Stimulated activated CD8-positive, alpha-beta memory T cell treated with anti-CD3 and anti-CD28 coated beads, Interleukin-4, amount 100 ng/mL, for 4 hours (primary cell): ENCODE measurements around the gene GAL3ST1.
"Not testable (repeated sequence)": the region's sequence is repeated elsewhere in the genome, so short reads cannot be mapped to it uniquely, and the experiment has no call there.

ENCODE experiments used
- DNase-seq, 2 donors: peaks; one replicate each; pipeline ENCODE4 v3.0.0-alpha.2; 2020; ENCODE audit warnings: low read depth in 2 of 2, low spot score in 1 of 2

Gene GAL3ST1

DNA sequence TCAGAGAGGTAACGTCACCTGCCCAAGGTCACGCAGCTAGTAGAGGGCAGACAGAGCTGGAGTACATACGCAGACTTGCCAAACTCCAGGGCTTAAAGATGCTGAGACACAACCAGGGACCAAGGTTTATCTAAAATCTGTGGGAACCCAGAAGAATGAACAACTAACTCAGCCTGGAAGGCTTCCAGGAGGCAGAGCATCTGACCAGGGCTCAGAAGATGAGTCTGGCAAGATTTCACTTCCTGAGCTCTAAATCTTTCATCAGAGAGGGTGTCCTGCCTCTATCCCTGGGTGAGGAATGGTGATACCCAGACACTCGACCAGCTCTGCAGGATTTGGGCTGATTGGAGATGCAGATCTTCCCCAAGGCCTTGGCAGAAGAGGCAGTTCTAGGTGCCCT lies 9.1 kb downstream of the GAL3ST1 start:
- DNase-seq = no peak

DNA sequence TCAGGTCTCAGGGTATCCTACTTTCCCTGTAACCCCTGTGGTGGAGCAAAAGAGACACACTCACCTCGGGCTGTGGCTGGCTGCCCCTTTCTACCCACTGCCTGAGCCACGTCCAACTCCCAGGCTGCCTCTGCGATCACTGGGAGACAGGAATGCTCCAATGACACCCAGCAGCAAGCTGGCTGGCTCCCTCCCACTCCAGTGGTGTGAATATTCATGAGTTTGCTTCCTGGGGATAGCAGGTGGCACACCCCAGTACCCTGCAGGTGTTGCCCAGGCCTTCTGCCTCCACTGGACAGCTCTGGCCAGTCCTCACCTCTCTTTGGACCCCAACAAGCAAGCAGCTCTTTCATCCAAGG lies 9.7 kb downstream of the GAL3ST1 start:
- DNase-seq = no peak

DNA sequence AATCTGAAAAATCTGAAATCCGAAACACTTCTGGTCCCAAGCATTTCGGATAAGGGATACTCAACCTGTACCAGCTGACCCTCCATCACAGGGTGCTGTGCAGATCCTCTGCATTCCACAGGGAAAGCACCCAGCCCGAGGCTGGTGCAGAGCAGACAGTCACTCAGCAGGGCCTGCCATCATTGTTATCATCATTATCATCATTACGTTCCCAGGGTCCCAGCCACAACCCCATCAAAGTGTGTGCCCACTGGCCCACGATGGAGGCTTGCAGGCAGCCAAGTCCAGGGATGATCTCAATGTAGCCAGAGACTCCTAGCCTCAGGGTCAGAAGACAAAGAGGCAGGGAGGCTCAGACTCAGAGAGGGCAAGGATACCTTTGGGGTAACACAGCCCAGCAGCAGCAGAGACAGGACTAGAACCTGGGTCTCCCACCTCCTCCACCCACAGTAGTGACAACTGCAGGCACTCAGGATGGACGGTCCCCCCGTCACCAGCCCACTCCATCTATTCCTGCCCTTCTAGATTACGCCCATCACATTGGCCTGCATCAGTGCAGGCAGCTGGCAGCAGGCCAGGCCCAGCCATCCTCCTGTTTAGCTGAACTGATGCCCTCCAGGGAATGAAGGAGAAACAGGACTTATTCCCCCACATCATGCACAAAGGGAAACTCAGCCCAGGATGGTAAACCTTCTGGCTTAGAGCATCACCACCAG lies 10.3 kb downstream of the GAL3ST1 start:
- DNase-seq = no peak

DNA sequence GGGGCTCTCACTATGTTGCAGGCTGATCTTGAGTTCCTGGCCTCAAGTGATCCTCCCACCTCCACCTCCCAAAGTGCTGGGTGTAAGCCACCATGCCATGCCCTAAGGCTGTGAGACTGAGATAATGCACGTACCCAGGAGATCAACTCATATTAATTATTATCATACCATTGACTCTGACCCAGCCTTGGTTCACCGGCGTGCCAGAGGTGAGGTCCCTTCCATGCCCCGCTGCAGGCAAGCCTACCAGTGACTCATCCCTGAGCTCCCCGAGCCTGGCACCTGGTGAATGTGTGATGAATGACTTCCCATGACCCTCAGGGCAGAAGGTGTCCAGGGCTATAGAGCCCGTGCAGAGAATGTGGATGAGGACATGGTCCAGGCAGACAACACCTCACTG lies 12.1 kb downstream of the GAL3ST1 start:
- DNase-seq = no peak

GRCh38 chr22:30561402-30562189 lies 12.9 kb downstream of the GAL3ST1 start:
- DNase-seq = no peak

GRCh38 chr22:30560643-30561202 lies 13.7 kb downstream of the GAL3ST1 start:
- DNase-seq = not testable (repeated sequence)

- DNase-seq = no peak
Measured at GRCh38 chr22:30559889-30560288, 14.6 kb downstream of the GAL3ST1 start.

DNA sequence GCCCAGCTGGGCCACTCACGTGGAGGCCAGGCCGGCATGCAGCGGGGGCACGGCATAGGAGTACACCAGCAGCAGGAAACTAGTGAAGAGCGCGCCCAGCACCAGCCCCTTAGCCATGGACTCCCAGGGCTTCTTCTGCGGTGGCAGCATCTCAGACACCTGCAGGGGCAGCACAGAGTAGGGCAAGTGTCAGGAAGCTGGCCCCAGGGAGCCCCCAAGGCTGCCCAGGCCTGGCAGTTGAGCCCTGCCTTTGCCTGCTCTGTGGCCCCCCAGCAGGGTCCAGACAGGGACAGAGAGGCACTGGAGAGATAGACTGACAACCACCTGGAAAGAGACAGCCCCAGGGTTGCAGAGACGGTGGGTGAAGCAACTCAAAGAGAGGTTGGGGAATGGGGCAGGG lies 17.2 kb downstream of the GAL3ST1 start:
- DNase-seq = no peak

GRCh38 chr22:30556388-30556787 lies 18.1 kb downstream of the GAL3ST1 start:
- DNase-seq = no peak

GRCh38 chr22:30555282-30556210 lies 18.9 kb downstream of the GAL3ST1 start:
- no peak for DNase-seq

GRCh38 chr22:30553971-30554370 lies 20.5 kb downstream of the GAL3ST1 start:
- no peak for DNase-seq

DNA sequence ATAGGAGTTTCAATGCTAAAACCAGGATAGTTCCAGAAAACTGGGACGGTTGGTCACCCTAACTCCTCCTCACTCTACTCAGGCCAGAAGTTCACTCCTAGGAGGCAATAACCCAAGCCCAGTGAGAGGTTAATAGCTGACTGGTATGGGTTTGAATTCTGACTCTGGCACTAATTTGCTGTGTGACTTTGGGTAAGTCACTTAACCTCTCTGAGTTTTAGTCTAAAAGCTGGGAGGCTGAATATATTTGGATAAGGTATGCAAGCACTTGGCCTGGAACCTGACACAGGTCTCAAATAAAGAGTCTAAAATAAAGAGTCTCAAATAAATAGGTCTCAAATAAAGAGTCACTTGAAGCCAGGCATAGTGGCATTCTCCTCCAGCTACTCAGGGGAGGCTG lies 21.7 kb downstream of the GAL3ST1 start:
- DNase-seq = no peak

GRCh38 chr22:30551813-30552212 lies 22.7 kb downstream of the GAL3ST1 start:
- not testable (repeated sequence) for DNase-seq

DNA sequence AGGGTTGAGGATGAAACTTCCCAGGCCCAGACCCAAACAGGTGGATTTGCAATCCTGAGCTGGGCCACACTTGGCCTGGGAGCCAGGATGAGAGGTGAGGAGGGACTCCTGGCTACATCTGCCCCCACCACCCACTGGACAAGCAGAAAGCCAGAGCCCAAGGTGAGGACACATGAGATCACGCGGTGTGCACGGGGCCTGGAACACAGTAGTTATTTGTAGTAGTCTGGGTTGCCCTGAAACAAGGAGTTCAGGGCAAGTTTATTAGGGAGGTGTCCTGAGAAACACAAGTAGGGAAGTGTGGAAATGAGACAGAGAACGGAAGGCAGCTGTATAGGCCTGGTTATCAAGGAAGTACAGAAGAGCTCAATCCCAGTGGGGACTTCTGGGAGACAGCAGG lies 27.3 kb downstream of the GAL3ST1 start:
- no peak for DNase-seq

GRCh38 chr22:30546616-30547015 lies 27.8 kb downstream of the GAL3ST1 start, which contains the start of gene SEC14L6:
TSS of gene SEC14L6 (minus strand) at chr22:30546741. CDS start at chr22:30546682, 59 bp downstream.
- no peak for DNase-seq

DNA sequence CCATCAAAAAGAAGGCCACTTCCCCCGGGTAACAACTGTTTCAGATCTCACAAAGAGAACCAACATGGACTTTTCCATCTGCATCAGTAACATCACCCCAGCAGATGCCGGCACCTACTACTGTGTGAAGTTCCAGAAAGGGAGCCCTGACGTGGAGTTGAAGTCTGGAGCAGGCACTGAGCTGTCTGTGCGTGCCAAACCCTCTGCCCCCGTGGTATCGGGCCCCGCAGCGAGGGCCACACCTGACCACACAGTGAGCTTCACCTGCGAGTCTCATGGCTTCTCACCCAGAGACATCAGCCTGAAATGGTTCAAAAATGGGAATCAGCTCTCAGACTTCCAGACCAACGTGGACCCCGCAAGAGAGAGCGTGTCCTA lies 31.7 kb downstream of the GAL3ST1 start:
- no peak for DNase-seq

GRCh38 chr22:30541961-30542810 lies 32.3 kb downstream of the GAL3ST1 start:
- DNase-seq = no peak

DNA sequence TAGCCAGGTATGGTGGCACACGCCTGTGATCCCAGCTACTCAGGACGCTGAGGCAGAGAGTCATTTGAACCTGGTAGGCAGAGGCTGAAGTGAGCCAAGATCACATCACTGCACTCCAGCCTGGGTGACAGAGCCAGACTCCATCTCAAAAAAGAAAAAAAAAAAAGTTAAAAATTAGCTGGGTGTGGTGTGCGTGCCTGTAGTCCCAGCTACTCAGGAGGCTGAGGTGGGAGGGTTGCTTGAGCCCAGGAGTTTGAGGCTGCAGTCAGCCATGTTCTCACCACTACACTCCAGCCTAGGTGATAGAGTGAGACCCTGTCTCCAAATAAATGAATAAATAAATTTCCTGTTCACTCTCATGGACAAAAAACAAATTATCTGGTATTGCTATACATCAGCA lies 33.0 kb downstream of the GAL3ST1 start:
- not testable (repeated sequence) for DNase-seq

DNA sequence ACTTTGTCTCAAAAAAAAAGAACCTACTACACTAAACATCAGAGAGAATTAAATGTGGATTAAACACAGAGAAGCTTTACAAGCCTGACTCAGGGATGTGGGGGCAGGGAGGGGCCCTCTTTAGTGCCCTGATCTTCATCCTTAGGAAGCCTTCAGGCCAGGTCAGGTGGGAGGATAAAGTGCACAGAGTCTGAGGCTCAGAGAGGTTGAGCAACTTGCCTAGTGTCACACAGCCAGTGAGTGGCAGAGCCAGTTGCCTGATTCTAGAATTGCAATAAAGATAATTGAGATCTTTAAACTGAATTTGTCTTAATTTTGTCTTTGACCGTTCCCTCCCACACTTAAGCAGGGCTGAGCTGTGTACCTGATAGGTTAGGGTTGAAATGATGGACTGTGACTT lies 35.1 kb downstream of the GAL3ST1 start:
- DNase-seq = no peak

DNA sequence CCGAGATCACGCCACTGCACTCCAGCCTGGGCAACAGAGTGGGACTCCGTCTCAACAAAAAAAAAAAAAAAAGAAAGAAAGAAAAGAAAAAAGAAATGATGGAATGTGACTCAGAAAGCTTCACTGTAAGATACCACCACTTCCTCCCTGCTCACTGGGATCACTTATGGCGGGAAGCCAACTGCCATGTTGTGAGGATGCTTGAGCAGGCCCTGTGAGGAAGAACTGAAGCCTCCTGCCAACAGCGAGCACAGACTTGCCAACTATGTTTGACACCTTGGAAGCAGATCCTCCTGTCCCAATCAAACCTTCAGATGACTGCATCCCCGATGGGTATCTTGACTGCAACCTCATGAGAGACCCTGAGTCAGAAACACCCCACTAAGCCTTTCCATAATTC lies 36.2 kb downstream of the GAL3ST1 start:
- no peak for DNase-seq
